ENCODE data around the gene VAMP1.

DNA sequence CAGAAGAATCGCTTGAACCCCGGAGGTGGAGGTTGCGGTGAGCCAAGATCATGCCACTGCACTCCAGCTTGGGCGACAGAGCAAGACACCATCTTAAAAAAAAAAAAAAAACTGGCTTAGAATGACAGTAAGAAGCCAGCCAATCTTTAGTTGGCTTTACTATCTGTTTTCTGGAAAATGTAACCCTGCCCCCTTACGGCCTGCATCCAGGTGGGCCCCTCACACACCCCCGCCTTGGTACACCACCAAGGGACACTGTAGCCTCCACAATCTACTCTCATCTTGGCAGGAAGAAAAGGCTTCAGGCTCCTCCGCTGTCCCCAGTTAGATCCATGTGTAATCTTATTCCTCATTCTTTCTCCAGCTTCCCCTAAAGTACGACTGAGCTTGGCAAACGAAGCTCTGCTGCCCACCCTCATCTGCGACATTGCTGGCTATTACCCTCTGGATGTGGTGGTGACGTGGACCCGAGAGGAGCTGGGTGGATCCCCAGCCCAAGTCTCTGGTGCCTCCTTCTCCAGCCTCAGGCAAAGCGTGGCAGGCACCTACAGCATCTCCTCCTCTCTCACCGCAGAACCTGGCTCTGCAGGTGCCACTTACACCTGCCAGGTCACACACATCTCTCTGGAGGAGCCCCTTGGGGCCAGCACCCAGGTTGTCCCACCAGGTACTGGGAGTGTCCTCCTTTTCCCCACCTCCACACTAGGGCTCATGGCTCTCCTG, 12.0 kb downstream of the VAMP1 start:
- TF ChIP-seq POLR2AphosphoS5 (IDR thresholded peaks at IDR 0.05) (no peak), POLR2A (IDR thresholded peaks at IDR 0.05) (no peak), EP300 (IDR thresholded peaks at IDR 0.05) (no peak)
- TF ChIP-seq, protein P1, sequence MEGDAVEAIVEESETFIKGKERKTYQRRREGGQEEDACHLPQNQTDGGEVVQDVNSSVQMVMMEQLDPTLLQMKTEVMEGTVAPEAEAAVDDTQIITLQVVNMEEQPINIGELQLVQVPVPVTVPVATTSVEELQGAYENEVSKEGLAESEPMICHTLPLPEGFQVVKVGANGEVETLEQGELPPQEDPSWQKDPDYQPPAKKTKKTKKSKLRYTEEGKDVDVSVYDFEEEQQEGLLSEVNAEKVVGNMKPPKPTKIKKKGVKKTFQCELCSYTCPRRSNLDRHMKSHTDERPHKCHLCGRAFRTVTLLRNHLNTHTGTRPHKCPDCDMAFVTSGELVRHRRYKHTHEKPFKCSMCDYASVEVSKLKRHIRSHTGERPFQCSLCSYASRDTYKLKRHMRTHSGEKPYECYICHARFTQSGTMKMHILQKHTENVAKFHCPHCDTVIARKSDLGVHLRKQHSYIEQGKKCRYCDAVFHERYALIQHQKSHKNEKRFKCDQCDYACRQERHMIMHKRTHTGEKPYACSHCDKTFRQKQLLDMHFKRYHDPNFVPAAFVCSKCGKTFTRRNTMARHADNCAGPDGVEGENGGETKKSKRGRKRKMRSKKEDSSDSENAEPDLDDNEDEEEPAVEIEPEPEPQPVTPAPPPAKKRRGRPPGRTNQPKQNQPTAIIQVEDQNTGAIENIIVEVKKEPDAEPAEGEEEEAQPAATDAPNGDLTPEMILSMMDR (IDR thresholded peaks at IDR 0.05): no peak
